Peyer's patch (tissue), 4 donors: Measurements from ENCODE around the gene FAR1.

ENCODE experiments used
- CTCF ChIP-seq, 6 experiments: fragments of 450-650 bp in 4 of 6; fragments of 200-600 bp in 2 of 6; sonication (generic) in 1 of 6; IDR thresholded peaks; one replicate each; pipeline ENCODE4 v1.5.1; 2017 to 2019; ENCODE audit warnings: antibody characterized with exemption in 6 of 6, mild to moderate bottlenecking in 3 of 6, moderate library complexity in 1 of 6
- POLR2A ChIP-seq, 2 donors: fragments of 450-650 bp; IDR thresholded peaks; one replicate each; pipeline ENCODE4 v1.5.1; 2017; ENCODE audit warnings: antibody characterized with exemption in 2 of 2, mild to moderate bottlenecking in 2 of 2, moderate library complexity in 2 of 2

- TF ChIP-seq CTCF (IDR thresholded peaks at IDR 0.05): no peak
- TF ChIP-seq POLR2A (IDR thresholded peaks at IDR 0.05): no peak
Observed at GRCh38 chr11:13672576-13673210, 4.2 kb downstream of the FAR1 start.
